ENCODE results near the gene S100A6. TPM values are rescaled to one million over a fixed set of nuclear protein-coding genes. Genes with fewer than 3 reads are reported as not detected.
A peak's percentile ranks its signal among the peaks of the same experiment; 100 is the strongest.

Gene S100A6
- polyA plus RNA-seq, 1 donor from 2014 or later, result not detected

DNA sequence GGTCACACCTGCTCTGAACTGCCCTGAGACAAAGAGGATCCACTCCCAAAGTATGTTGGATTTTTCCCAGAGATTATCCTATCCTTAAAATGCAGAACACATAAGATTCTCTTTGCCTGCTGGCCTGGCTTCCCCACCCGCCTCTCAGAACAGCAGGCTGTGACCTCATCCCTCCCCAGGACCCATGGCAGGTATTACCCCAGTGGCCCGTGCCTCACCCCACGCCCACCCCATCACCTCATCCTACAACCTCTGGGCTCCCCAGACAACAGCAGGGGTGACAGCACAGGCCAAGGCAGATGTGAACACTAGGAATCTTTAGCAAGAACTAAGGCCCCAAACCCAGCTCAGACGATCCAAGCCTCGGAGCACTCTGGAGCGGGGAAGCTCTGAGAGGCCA, 40.3 kb downstream of the S100A6 start:
- H3K27ac ChIP-seq (ENCODE audit: low read length), result no peak overlapping the region
- no peak overlapping the region for H3K4me2 ChIP-seq (ENCODE audit: low read length)
- TF ChIP-seq POLR2AphosphoS5 (IDR thresholded peaks at IDR 0.05), result no peak
- no peak for TF ChIP-seq CTCF (IDR thresholded peaks at IDR 0.05; ENCODE audit: poor library complexity, severe bottlenecking)
- TF ChIP-seq RAD21 (conservative IDR thresholded peaks at IDR 0.05), result no peak
- TF ChIP-seq REST (IDR thresholded peaks at IDR 0.05; ENCODE audit: borderline replicate concordance), result no peak
- TF ChIP-seq TAF1 (IDR thresholded peaks at IDR 0.05; ENCODE audit: low read depth), result no peak
- no peak for TF ChIP-seq EZH2 (IDR thresholded peaks at IDR 0.05; ENCODE audit: borderline replicate concordance, insufficient read depth, low read length, poor library complexity, severe bottlenecking)
- no peak for TF ChIP-seq MXI1 (conservative IDR thresholded peaks at IDR 0.05; ENCODE audit: poor library complexity, severe bottlenecking)
- TF ChIP-seq SMC3 (conservative IDR thresholded peaks at IDR 0.05; ENCODE audit: poor library complexity), result no peak
- no peak for TF ChIP-seq EP300 (conservative IDR thresholded peaks at IDR 0.05; ENCODE audit: poor library complexity, severe bottlenecking)

DNA sequence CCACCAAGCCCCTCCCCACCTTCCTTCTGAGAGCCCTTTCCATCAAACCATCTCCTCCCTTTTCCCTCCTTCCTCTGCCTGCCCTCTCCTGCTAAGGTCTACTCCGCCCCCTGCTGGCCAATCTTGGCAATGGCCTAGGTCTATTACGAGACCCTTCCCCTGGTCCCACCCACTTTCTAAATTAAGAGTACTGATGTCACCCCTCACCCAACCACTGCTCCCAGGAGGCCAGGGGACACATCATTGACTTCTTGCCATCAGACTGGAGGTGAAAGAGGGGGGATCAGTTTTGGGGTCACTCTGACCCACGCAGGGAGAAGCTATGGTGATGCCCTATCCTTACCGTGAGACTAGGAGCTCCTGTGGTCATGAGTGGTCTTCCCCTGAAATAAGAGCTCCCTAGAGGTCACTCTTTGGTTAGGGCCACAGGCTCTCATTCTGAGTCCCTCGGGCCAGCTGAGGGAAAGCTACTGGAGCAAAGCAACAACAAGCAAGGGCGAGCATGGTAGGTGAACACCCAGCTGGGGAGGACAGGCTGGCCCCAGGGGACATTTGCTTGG, 40.7 kb downstream of the S100A6 start:
- H3K9ac ChIP-seq (ENCODE audit: low read length), result no peak overlapping the region
- no peaks in the 10 kb centered on the region for H3K36me3 ChIP-seq (ENCODE audit: insufficient read depth, low read length)
- H3K79me2 ChIP-seq (replicated peaks; ENCODE audit: insufficient read depth, low read length), result no peaks in the 10 kb centered on the region
- no peak overlapping the region for H3K27ac ChIP-seq (ENCODE audit: low read length)
- no peak overlapping the region for H3K4me2 ChIP-seq (ENCODE audit: low read length)
- no peak overlapping the region for H3K4me3 ChIP-seq (ENCODE audit: low read length)
- no peak for TF ChIP-seq POLR2AphosphoS5 (IDR thresholded peaks at IDR 0.05)
- TF ChIP-seq EZH2 (IDR thresholded peaks at IDR 0.05; ENCODE audit: borderline replicate concordance, insufficient read depth, low read length, poor library complexity, severe bottlenecking), result no peak
- TF ChIP-seq RAD21 (conservative IDR thresholded peaks at IDR 0.05), result peak; percentile 67
- peak; percentile 72 for TF ChIP-seq CTCF (IDR thresholded peaks at IDR 0.05; ENCODE audit: poor library complexity, severe bottlenecking)
- no peak for TF ChIP-seq REST (IDR thresholded peaks at IDR 0.05; ENCODE audit: borderline replicate concordance)
- peak; percentile 73 for TF ChIP-seq SMC3 (conservative IDR thresholded peaks at IDR 0.05; ENCODE audit: poor library complexity)
- no peaks in the 10 kb centered on the region for H3K9me3 ChIP-seq (ENCODE audit: low read length)
- no peaks in the 10 kb centered on the region for H4K20me1 ChIP-seq (ENCODE audit: insufficient read depth)
- H3K27me3 ChIP-seq (ENCODE audit: insufficient read depth, low read depth, low read length), result no peaks in the 10 kb centered on the region
- no peaks in the 10 kb centered on the region for H3K9me2 ChIP-seq (ENCODE audit: insufficient read depth, low read length)
- H2AFZ ChIP-seq (ENCODE audit: low read depth, low read length), result no peak overlapping the region
- H3F3A ChIP-seq (ENCODE audit: insufficient read depth, low read length, poor library complexity, severe bottlenecking), result no peaks in the 10 kb centered on the region

More for the DNA sequence above, 40.3 kb downstream of the S100A6 start:
- no peak overlapping the region for H3K9ac ChIP-seq (ENCODE audit: low read length)
- H2AFZ ChIP-seq (ENCODE audit: low read depth, low read length), result no peak overlapping the region
- no peaks in the 10 kb centered on the region for H3K27me3 ChIP-seq (ENCODE audit: insufficient read depth, low read depth, low read length)
- no peaks in the 10 kb centered on the region for H3F3A ChIP-seq (ENCODE audit: insufficient read depth, low read length, poor library complexity, severe bottlenecking)
- H4K20me1 ChIP-seq (ENCODE audit: insufficient read depth), result no peaks in the 10 kb centered on the region
- H3K4me3 ChIP-seq (ENCODE audit: low read length), result no peak overlapping the region
- H3K79me2 ChIP-seq (replicated peaks; ENCODE audit: insufficient read depth, low read length), result no peaks in the 10 kb centered on the region
- H3K9me3 ChIP-seq (ENCODE audit: low read length), result no peaks in the 10 kb centered on the region
- H3K36me3 ChIP-seq (ENCODE audit: insufficient read depth, low read length), result no peaks in the 10 kb centered on the region
- no peaks in the 10 kb centered on the region for H3K9me2 ChIP-seq (ENCODE audit: insufficient read depth, low read length)

Measured in neural cell (in vitro differentiated cells).